Non-pigmented ciliary epithelial cell (primary cell): ENCODE measurements around the gene MEIS2.

Experiments
- DNase-seq: peaks from one replicate; pipeline ENCODE4 v3.0.0-alpha.2; 2010; ENCODE audit warnings: low read depth

The MEIS2 gene

GRCh38 chr15:36878684-36879262, 221.6 kb downstream of the MEIS2 start:
- no peak for DNase-seq

GRCh38 chr15:36877796-36878683, 222.3 kb downstream of the MEIS2 start:
- DNase-seq = no peak

GRCh38 chr15:36877294-36877693, 223.1 kb downstream of the MEIS2 start:
- no peak for DNase-seq

- no peak for DNase-seq
Observed at GRCh38 chr15:36875740-36876334, 224.5 kb downstream of the MEIS2 start.

- DNase-seq = no peak
Observed at GRCh38 chr15:36874930-36875329, 225.4 kb downstream of the MEIS2 start.

GRCh38 chr15:36867436-36867835, 232.9 kb downstream of the MEIS2 start:
- no peak for DNase-seq

- DNase-seq = no peak
Observed at GRCh38 chr15:36866896-36867295, 233.5 kb downstream of the MEIS2 start.

- DNase-seq = no peak
Observed at GRCh38 chr15:36863570-36863969, 236.8 kb downstream of the MEIS2 start.

GRCh38 chr15:36860792-36861191, 239.6 kb downstream of the MEIS2 start:
- no peak for DNase-seq

- DNase-seq = no peak
Observed at GRCh38 chr15:36858423-36858822, 241.9 kb downstream of the MEIS2 start.

GRCh38 chr15:36856339-36856973, 243.9 kb downstream of the MEIS2 start:
- no peak for DNase-seq

GRCh38 chr15:36850864-36851263, 249.5 kb downstream of the MEIS2 start:
- DNase-seq = no peak

GRCh38 chr15:36845270-36845669, 255.1 kb downstream of the MEIS2 start:
- DNase-seq = no peak

GRCh38 chr15:36844534-36844998, 255.8 kb downstream of the MEIS2 start:
- DNase-seq = peak; percentile 1

GRCh38 chr15:36843822-36844221, 256.5 kb downstream of the MEIS2 start:
- no peak for DNase-seq

- DNase-seq = no peak
Observed at GRCh38 chr15:36841193-36841592, 259.2 kb downstream of the MEIS2 start.
